Activated CD8-positive, alpha-beta memory T cell treated with anti-CD3 and anti-CD28 coated beads, Interleukin-2, amount 50 U/mL, for 4 hours (primary cell): ENCODE data around the gene TCP11L2.
"Not testable (repeated sequence)": the region's sequence is repeated elsewhere in the genome, so short reads cannot be mapped to it uniquely, and the experiment has no call there.

Source experiments
- DNase-seq: peaks from one replicate; pipeline ENCODE4 v3.0.0-alpha.2; 2020

TCP11L2 gene

DNA sequence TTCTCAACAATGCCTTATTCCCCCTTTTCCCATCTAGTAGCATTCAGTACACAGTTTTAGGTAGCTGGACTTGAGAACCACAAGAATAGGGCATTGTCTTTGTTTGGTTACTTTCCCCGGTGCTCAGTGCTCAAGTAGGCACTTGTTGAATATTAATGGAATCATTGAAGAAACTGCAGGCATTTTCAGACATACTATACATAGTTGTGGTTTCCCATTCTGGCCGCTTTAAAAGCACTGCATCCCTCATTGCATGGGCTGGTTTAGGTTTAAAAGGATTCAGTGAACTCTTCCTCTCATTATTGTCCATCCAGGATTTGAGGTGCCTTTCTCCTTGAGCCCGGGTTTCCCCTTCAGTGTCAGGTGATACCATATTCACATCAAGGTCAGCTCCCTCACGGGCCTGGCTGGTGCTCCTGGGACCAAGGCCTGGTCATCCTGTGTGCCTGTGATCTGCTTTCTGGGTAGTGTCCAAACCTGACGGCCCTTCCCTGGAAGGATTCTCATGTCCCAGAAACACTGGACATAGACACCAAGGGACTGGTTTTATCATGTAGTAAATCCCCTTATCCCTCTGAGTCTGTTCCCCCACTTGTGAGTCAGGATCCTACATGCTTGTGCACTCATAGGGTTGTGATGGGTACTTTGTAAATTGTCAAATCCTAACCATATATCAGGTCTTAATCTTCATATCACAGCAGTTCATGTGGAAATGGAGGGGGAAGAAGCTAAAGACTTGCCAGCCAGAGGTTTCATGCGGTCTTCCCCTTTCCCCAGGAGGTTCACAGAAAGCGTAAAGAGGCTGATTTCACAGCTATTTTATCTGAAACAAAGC, 7.4 kb downstream of the TCP11L2 start:
- no peak for DNase-seq

GRCh38 chr12:106310687-106311086, 8.2 kb downstream of the TCP11L2 start:
- no peak for DNase-seq

GRCh38 chr12:106311139-106311538, 8.6 kb downstream of the TCP11L2 start:
- DNase-seq = no peak

- DNase-seq = not testable (repeated sequence)
Observed at GRCh38 chr12:106313413-106313812, 10.9 kb downstream of the TCP11L2 start.

GRCh38 chr12:106315523-106315922, 13.0 kb downstream of the TCP11L2 start:
- no peak for DNase-seq

DNA sequence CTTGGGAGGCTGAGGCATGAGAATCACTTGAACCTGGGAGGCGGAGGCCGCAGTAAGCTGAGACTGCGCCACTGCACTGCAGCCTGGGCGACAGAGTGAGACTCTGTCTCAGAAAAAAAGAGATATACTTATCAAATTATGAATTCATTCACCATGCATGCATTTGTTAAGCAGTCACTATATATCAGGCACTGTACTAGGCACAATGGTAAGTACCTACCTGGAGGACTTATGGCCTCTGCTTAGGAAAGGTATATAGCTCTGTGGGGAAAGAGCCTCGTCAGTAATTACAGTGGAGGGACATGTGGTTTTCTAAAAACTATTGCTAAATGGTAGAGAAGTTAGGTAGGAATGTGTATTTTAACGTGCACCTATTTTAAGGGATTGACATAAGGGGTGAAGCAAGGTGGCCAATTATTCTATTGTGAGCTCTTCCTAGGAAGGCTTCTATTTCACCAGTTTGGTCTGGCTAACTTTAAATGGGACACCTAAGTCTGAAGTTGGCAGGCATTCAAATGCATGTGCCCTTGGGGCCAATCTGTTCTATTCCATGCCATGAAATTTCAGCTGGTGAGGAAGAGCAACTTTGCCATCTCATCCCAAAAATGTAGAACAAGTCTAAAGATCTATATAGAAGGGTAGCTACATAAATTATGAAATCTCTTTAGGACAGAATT, 15.0 kb downstream of the TCP11L2 start:
- no peak for DNase-seq

DNA sequence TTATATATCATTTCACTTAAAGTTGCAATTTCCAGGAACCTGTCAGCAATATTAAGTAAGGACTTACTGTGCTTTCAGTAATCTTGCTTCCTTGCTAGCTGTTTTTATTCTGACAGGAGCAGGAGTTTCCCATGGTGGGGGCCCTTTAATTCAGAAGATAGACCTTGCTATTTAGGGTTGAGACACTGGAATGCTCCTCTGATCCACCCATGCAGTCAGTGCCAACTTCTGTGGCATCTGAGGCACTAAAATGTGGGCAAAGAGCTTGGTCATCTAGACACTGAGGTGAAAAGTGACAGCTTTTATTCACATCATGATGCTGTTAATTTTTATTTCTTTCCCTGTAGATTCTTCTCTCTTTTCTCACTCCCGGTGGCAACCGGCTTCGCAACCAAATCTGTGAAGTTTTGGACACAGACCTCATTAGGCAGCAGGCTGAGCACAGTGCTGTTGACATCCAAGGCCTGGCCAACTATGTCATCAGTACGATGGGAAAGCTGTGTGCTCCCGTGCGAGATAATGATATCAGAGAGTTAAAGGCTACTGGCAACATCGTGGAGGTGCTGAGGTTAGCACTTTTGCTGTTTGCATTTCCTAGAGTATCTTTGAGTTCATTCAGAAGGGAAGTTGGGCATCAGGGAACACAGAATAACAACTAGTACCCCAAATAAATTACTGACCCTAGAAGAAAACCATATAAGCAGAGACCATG, 18.8 kb downstream of the TCP11L2 start:
- DNase-seq = no peak

DNA sequence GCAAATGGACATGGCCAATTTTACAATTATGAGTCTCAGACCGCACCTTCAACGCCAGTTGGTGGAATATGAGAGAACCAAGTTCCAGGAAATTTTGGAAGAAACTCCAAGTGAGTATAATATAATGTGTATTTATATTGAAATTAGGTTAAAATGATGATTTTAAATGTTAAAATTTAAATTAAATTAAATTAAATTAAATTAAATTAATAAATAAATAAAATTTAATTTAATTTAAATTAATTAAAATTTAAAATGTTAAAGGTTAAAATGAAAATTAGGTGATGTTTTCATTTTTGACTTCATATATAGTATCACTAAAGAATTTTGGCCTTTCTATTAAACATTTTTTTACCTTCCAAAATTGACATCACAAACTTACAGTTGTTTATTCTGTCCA, 21.0 kb downstream of the TCP11L2 start:
- DNase-seq = no peak

DNA sequence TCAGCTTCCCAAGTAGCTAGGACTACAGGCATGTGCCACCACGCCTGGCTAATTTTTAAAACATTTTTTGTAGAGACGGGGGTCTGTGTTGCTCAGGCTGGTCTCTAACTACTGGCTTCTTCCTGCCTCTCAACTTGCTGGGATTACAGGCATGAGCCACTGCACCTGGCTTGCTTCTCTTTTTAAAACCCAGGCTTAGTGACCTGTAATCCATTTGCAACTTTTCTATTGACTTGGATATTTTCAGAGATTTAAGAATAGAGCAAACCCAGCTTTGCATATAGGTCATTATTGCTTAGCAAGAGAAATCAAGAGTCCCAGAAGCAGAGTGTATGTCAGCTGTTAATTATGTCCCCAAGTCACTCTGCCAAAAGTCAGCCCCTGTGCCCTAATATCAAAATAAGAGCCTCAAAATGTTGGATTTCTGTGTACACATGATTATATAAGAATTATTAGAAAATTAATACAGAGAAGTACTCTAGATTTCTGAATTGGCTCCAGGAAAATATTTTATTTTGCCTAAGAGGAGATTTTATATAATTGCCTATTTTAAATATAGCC, 24.9 kb downstream of the TCP11L2 start:
- DNase-seq = no peak

- no peak for DNase-seq
Observed at GRCh38 chr12:106328735-106329134, 26.2 kb downstream of the TCP11L2 start.

DNA sequence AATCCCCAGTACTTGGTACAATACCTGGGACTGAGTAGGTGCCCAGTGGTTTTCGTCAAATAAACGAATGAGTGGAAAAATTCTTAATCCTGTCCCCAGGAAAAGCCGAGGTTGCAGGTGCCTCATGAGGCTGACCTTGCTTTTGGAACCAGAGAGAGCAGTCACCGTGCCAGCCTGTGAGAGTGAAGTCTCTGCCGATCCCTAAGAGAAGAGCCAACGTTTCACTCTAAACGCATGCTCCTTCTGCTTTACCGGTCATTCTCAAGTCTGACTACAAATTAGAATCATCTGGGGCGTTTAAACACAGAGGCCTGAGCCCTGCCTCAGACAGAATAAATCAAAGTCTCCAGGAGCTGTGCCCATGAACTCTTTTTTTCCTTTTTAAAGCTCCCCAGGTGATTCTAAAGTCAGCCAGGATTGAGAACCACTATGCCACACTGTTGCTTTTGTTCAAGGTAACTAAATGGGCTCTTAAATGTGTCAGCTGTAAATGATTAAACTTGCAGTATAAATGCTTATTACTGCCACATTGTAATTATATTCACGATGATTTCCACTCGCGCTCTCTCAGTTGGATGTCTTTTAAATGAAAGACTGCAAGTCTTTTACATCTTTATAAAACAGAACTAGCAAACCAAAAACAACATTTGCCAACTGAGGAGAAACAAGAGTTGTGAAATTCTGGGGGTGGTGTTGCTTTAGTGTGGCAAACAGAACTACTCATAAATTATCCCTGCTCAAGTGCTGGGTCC, 26.9 kb downstream of the TCP11L2 start:
- DNase-seq = no peak

DNA sequence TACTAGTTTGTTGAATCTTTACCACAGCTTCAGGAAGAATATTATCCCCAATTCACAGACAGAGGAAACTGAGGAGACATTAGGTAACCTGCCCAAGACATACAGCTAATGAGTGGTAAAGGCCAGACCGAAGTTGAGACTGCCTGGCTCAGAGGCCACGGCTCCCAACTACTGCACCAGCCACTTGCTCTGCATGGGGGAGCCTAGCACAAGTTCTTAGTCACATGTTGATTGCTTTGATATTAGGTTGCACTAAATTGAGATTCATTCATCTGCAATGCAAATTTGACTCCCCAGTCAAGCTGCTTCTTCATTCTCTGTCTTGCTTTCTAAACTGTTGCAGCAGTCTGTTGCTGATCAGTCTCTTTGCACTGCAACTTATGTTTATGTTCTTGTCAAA, 29.1 kb downstream of the TCP11L2 start:
- no peak for DNase-seq

DNA sequence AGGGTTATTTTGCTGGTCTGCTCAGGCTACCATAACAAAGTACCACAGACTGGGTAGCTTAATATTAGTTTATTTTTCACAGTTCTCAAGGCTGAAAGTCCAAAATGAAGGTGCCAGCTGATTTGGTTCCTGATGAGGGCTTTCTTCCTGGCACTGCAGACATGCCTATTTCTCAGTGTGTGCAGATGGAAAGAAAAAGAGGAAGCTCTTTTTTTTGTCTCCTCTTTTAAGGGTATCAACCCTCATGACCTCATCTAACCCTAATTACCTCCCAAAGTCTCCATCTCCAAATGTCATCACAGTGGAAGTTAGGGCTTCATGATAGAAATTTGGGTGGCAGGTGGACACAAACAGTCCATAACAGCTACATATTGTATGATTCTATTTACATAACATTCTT, 30.0 kb downstream of the TCP11L2 start:
- no peak for DNase-seq

DNA sequence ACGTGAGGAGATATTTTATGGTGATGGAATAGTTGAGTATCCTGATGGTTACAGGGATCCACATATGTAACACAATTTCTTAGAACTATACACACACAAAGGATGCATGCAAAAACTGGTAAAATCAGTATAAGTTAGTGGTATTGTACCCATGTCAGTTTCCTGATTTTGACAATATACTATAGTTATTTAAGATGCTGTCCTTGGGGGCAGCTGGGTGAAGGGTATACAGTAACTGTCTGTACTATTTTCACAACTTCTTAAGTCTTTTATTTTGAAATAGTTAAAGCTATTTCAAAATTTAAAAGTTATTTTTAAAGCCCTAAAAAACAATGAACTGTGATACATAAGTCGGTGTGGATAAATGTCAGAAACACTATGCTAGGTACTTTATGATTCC, 30.5 kb downstream of the TCP11L2 start:
- DNase-seq = no peak

GRCh38 chr12:106333756-106334155, 31.2 kb downstream of the TCP11L2 start:
- no peak for DNase-seq

- no peak for DNase-seq
Observed at GRCh38 chr12:106341086-106341877, 38.7 kb downstream of the TCP11L2 start.

- no peak for DNase-seq
Observed at GRCh38 chr12:106342397-106343213, 40.1 kb downstream of the TCP11L2 start.

DNA sequence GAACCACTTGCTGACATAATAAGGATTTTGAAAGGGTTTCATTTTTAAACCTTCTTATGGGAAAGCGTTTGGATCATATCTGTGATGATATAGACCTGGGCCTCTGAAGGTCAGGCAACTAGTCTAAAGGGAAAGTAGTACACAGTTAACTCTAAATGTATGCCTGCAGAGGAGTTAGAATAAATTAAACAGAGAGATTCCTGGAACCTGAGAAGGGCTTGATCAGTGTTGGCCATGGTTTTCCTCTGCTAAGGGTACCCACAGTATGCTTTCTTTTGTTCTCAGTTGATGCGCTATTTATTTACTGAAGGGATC, 40.6 kb downstream of the TCP11L2 start:
- DNase-seq = no peak

- DNase-seq = no peak
Observed at GRCh38 chr12:106344131-106344530, 41.6 kb downstream of the TCP11L2 start.

DNA sequence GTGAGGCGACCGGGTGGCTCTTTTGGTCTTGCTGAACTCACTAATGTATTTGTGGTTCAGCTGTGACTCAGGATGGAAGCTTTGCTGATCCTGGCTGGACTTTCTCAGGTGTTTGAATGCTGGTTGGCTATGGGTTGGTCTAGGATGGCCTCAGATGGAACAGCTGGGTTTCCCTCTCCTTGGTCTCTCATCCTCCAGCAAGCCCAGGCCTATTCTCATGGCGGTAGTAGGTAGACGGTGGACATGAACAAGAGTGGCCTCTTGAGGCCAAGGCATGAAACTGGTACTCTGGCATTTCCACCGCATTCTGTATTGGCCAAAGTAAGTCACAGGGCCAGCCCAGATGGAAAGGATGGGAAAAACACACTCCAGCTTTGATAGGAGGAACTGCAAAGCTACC, 43.2 kb downstream of the TCP11L2 start:
- no peak for DNase-seq

- no peak for DNase-seq
Observed at GRCh38 chr12:106348411-106348810, 45.9 kb downstream of the TCP11L2 start.
